GM19239 (cell line): ENCODE results near the gene CEACAM8.
"Not testable (repeated sequence)": the region's sequence is repeated elsewhere in the genome, so short reads cannot be mapped to it uniquely, and the experiment has no call there.

ENCODE experiments used
- DNase-seq: peaks from one replicate; pipeline ENCODE4 v3.0.0; 2011; ENCODE audit warnings: low spot score; ENCODE audit not compliant: insufficient read length
- FAIRE-seq: peaks from 2 replicates; lab custom pipeline; 2011; peaks lifted over from hg19 to GRCh38; lab: Jason Lieb, UNC

Gene CEACAM8

GRCh38 chr19:42576241-42576640 lies 18.5 kb downstream of the CEACAM8 start:
- DNase-seq: no peak
- FAIRE-seq: no peak

- FAIRE-seq: no peak
- no peak for DNase-seq
These were observed 21.1 kb downstream of the CEACAM8 start for GRCh38 chr19:42573642-42574041.

- DNase-seq (no peak), FAIRE-seq (no peak)
These were observed 23.6 kb downstream of the CEACAM8 start for GRCh38 chr19:42571116-42571515.

GRCh38 chr19:42569193-42569592 lies 25.5 kb downstream of the CEACAM8 start:
- DNase-seq (no peak), FAIRE-seq (no peak)

GRCh38 chr19:42568006-42568405 lies 26.7 kb downstream of the CEACAM8 start:
- no peak for FAIRE-seq
- no peak for DNase-seq

- DNase-seq: no peak
- FAIRE-seq: no peak
These were observed 27.2 kb downstream of the CEACAM8 start for GRCh38 chr19:42567567-42567966.

GRCh38 chr19:42563352-42564210 lies 31.1 kb downstream of the CEACAM8 start:
- DNase-seq (peak; percentile 38), FAIRE-seq (peak; percentile 93)

- FAIRE-seq (no peak), DNase-seq (no peak)
These were observed 33.2 kb downstream of the CEACAM8 start for GRCh38 chr19:42561512-42561911.

- no peak for DNase-seq
These were observed 34.0 kb downstream of the CEACAM8 start for GRCh38 chr19:42560731-42561130.

GRCh38 chr19:42558450-42559150 lies 36.1 kb downstream of the CEACAM8 start:
- no peak for FAIRE-seq
- DNase-seq: no peak

More at GRCh38 chr19:42560731-42561130, 34.0 kb downstream of the CEACAM8 start:
- FAIRE-seq: no peak

- not testable (repeated sequence) for DNase-seq, FAIRE-seq
These were observed 37.3 kb downstream of the CEACAM8 start for GRCh38 chr19:42557386-42557871.

GRCh38 chr19:42555801-42556200 lies 38.9 kb downstream of the CEACAM8 start:
- DNase-seq (no peak), FAIRE-seq (no peak)

GRCh38 chr19:42555317-42555716 lies 39.4 kb downstream of the CEACAM8 start:
- FAIRE-seq (no peak), DNase-seq (no peak)

- no peak for DNase-seq
- FAIRE-seq: no peak
These were observed 40.6 kb downstream of the CEACAM8 start for GRCh38 chr19:42554046-42554575.

GRCh38 chr19:42553292-42554045 lies 41.3 kb downstream of the CEACAM8 start:
- FAIRE-seq: no peak

GRCh38 chr19:42552086-42553065 lies 42.3 kb downstream of the CEACAM8 start:
- no peak for FAIRE-seq
- no peak for DNase-seq

More at GRCh38 chr19:42553292-42554045, 41.3 kb downstream of the CEACAM8 start:
- no peak for DNase-seq

GRCh38 chr19:42550521-42550920 lies 44.2 kb downstream of the CEACAM8 start:
- DNase-seq, FAIRE-seq: not testable (repeated sequence)

GRCh38 chr19:42549067-42549466 lies 45.7 kb downstream of the CEACAM8 start:
- not testable (repeated sequence) for FAIRE-seq, DNase-seq

GRCh38 chr19:42548552-42548951 lies 46.2 kb downstream of the CEACAM8 start:
- FAIRE-seq (no peak), DNase-seq (no peak)
